Calu3 (cell line): ENCODE results near the gene GART. TPM values are rescaled to one million over a fixed set of nuclear protein-coding genes. Genes with fewer than 3 reads are reported as not detected.

Experiments
- BruUV-seq: library from RNA; stranded (reverse); fragments of 400-500 nt; replicated peaks from 2 replicates; lab custom pipeline; 2021; lab: Mats Ljungman, UMichigan
- CTCF ChIA-PET: fragments of 300-600 bp; sonication (Branson Sonifier 250); formaldehyde crosslinking; loops from one replicate; lab custom pipeline; 2022; ENCODE audit warnings: antibody characterized with exemption; lab: Charles Lee
- DNase-seq: peaks from one replicate; pipeline ENCODE4 v3.0.0; 2022
- H3K27ac Mint-ChIP-seq: one replicate; pipeline ENCODE4 v1.8.0; 2022; ENCODE audit warnings: mixed read lengths; ENCODE audit not compliant: unreplicated experiment
- H3K27me3 Mint-ChIP-seq: one replicate; pipeline ENCODE4 v1.8.0; 2022; ENCODE audit warnings: mixed read lengths; ENCODE audit not compliant: unreplicated experiment
- H3K36me3 Mint-ChIP-seq: one replicate; pipeline ENCODE4 v1.8.0; 2022; ENCODE audit warnings: mild to moderate bottlenecking, moderate library complexity, mixed read lengths; ENCODE audit not compliant: insufficient read depth, unreplicated experiment
- H3K4me1 Mint-ChIP-seq: one replicate; pipeline ENCODE4 v1.8.0; 2022; ENCODE audit warnings: mild to moderate bottlenecking, low read depth, mixed read lengths; ENCODE audit not compliant: unreplicated experiment
- H3K4me3 Mint-ChIP-seq: one replicate; pipeline ENCODE4 v1.8.0; 2022; ENCODE audit warnings: mild to moderate bottlenecking, low read depth, moderate library complexity, mixed read lengths; ENCODE audit not compliant: unreplicated experiment
- H3K9me3 Mint-ChIP-seq: one replicate; pipeline ENCODE4 v1.8.0; 2022; ENCODE audit warnings: low read depth, mixed read lengths; ENCODE audit not compliant: unreplicated experiment
- CTCF ChIP-seq: fragments of 200-600 bp; IDR thresholded peaks from one replicate; pipeline ENCODE4 v1.8.0; 2022; ENCODE audit warnings: antibody characterized with exemption; ENCODE audit not compliant: unreplicated experiment
- intact Hi-C: fragments of 100-400 bp; cut with micrococcal nuclease; formaldehyde crosslinking; loops from one replicate; pipeline ENCODE4 v1.10.0; 2022; ENCODE audit not compliant: unreplicated experiment
- total RNA-seq: library from RNA; stranded (reverse); gene quantifications from 2 replicates; pipeline ENCODE4 v1.2.3, GENCODE V29; 2022

The GART gene
- total RNA-seq, 1 experiment from 2014 or later, result 102 TPM

GRCh38 chr21:33543505-33544129 is 1.7 kb upstream of the GART start:
- H3K27ac Mint-ChIP-seq, result peak overlapping the region; percentile 93
- H3K4me3 Mint-ChIP-seq, result peak overlapping the region; percentile 83
- intact Hi-C loops, result loop anchor here (2.0 kb wide), 1 partner anchor 339 kb away; no protein-coding TSS in a partner anchor
- BruUV-seq, result no TSS peak
- no peaks in the 10 kb centered on the region for H3K9me3 Mint-ChIP-seq
- CTCF ChIA-PET, result interaction anchor here (0.6 kb wide), 3 partner anchors 70 to 390 kb away, joined by 3 to 5 read pairs (median 3); no protein-coding TSS in a partner anchor
- peak; percentile 75 for DNase-seq
- no peak for TF ChIP-seq CTCF
- H3K4me1 Mint-ChIP-seq, result no peaks in the 10 kb centered on the region
- H3K27me3 Mint-ChIP-seq, result no peaks in the 10 kb centered on the region
- peaks cover 83% of the 10 kb centered on the region for H3K36me3 Mint-ChIP-seq

- CTCF ChIA-PET, result interaction anchor here (0.6 kb wide), 2 partner anchors 69 to 389 kb away, joined by 3 to 5 read pairs; no protein-coding TSS in a partner anchor
- Mint-ChIP-seq H3K27ac (peak within 1 kb of the TSS; percentile 93), H3K27me3 (no peaks in the 10 kb centered on the region), H3K4me3 (peak within 1 kb of the TSS; percentile 83), H3K4me1 (no peaks in the 10 kb centered on the region), H3K36me3 (peaks cover 82% of the 10 kb centered on the region), H3K9me3 (no peaks in the 10 kb centered on the region)
- no TSS peak for BruUV-seq
- peak; percentile 96 for DNase-seq
- intact Hi-C loops, result loop anchor here (2.0 kb wide), 1 partner anchor 338 kb away; no protein-coding TSS in a partner anchor
- no peak for TF ChIP-seq CTCF
These were observed 955 bp upstream of the GART start, which contains the start of gene SON for GRCh38 chr21:33542640-33543504. Gene SON, plus strand, starts transcription at chr21:33543038. Its CDS starts 55 bp downstream, at chr21:33543093.

GRCh38 chr21:33541105-33541711 is 709 bp downstream of the GART start:
- H3K4me1 Mint-ChIP-seq, result peaks cover 10% of the 10 kb centered on the region
- DNase-seq, result peak; percentile 13
- TSS peak; percentile 74 for BruUV-seq
- H3K4me3 Mint-ChIP-seq, result peak overlapping the region; percentile 83
- H3K27me3 Mint-ChIP-seq, result no peaks in the 10 kb centered on the region
- H3K36me3 Mint-ChIP-seq, result peaks cover 81% of the 10 kb centered on the region
- peaks cover 4% of the 10 kb centered on the region for H3K9me3 Mint-ChIP-seq
- TF ChIP-seq CTCF, result no peak
- intact Hi-C loops, result no loop called here
- CTCF ChIA-PET, result interaction anchor here (0.5 kb wide), 1 partner anchor 222 kb away, joined by 5 read pairs; no protein-coding TSS in a partner anchor
- H3K27ac Mint-ChIP-seq, result peak overlapping the region; percentile 93

- H3K36me3 Mint-ChIP-seq, result peaks cover 76% of the 10 kb centered on the region
- no TSS peak for BruUV-seq
- CTCF ChIA-PET, result interaction anchor here (0.5 kb wide), 1 partner anchor 223 kb away, joined by 5 read pairs; no protein-coding TSS in a partner anchor
- intact Hi-C loops, result no loop called here
- peaks cover 4% of the 10 kb centered on the region for H3K9me3 Mint-ChIP-seq
- H3K27me3 Mint-ChIP-seq, result no peaks in the 10 kb centered on the region
- DNase-seq, result no peak
- H3K4me1 Mint-ChIP-seq, result peaks cover 10% of the 10 kb centered on the region
- peak overlapping the region; percentile 93 for H3K27ac Mint-ChIP-seq
- TF ChIP-seq CTCF, result no peak
- peak overlapping the region; percentile 83 for H3K4me3 Mint-ChIP-seq
These were observed 1.2 kb downstream of the GART start for GRCh38 chr21:33540711-33541104.
